GM23338 (cell line): ENCODE data around the gene MFSD11. TPM values are rescaled to one million over a fixed set of nuclear protein-coding genes. Genes with fewer than 3 reads are reported as not detected.

Source experiments
- ATAC-seq: fragments of 200-7000 bp; cut with Tn5 transposase; 3 replicates; pipeline ENCODE4 v1.9.1; 2020
- DNase-seq: peaks from one replicate; pipeline ENCODE4 v3.0.0-alpha.2; 2015; ENCODE audit warnings: low spot score
- H2AFZ ChIP-seq: fragments of 200-600 bp; sonication (generic); 2 replicates; pipeline ENCODE4 v1.8.0; 2016; ENCODE audit warnings: antibody characterized with exemption, mild to moderate bottlenecking, moderate library complexity
- H3F3A ChIP-seq: fragments of 200-600 bp; sonication (generic); replicated peaks from 2 replicates; pipeline ENCODE4 v1.8.0; 2017; ENCODE audit warnings: antibody characterized with exemption, mixed run types, low read depth
- H3K27ac ChIP-seq: fragments of 200-600 bp; sonication (generic); 2 replicates; pipeline ENCODE4 v1.6.1; 2016; ENCODE audit warnings: low read depth
- H3K27me3 ChIP-seq: fragments of 200-600 bp; sonication (generic); 2 replicates; pipeline ENCODE4 v1.8.0; 2016; ENCODE audit warnings: mild to moderate bottlenecking, mixed run types, moderate library complexity; ENCODE audit not compliant: insufficient read depth
- H3K36me3 ChIP-seq: fragments of 200-600 bp; sonication (generic); 2 replicates; pipeline ENCODE4 v1.8.0; 2016; ENCODE audit warnings: mild to moderate bottlenecking; ENCODE audit not compliant: insufficient read depth
- H3K4me1 ChIP-seq: fragments of 200-600 bp; sonication (generic); 2 replicates; pipeline ENCODE4 v1.8.0; 2016; ENCODE audit warnings: mild to moderate bottlenecking, moderate library complexity; ENCODE audit not compliant: insufficient read depth
- H3K4me2 ChIP-seq: fragments of 200-600 bp; sonication (generic); 2 replicates; pipeline ENCODE4 v1.7.1; 2017; ENCODE audit warnings: mixed run types
- H3K4me3 ChIP-seq: fragments of 200-600 bp; sonication (generic); 2 replicates; pipeline ENCODE4 v1.6.1; 2016; ENCODE audit warnings: mixed run types
- H3K79me2 ChIP-seq: fragments of 200-600 bp; sonication (generic); replicated peaks from 2 replicates; pipeline ENCODE4 v1.8.0; 2017; ENCODE audit warnings: mild to moderate bottlenecking; ENCODE audit not compliant: insufficient read depth
- H3K9me2 ChIP-seq: fragments of 200-600 bp; sonication (generic); 2 replicates; pipeline ENCODE4 v1.8.0; 2017; ENCODE audit not compliant: insufficient read depth
- H4K20me1 ChIP-seq: fragments of 200-600 bp; sonication (generic); replicated peaks from 2 replicates; pipeline ENCODE4 v1.8.0; 2017; ENCODE audit warnings: mild to moderate bottlenecking; ENCODE audit not compliant: insufficient read depth
- H3K27ac Mint-ChIP-seq: 2 replicates; pipeline ENCODE4 v1.8.0; 2020; ENCODE audit warnings: inconsistent platforms, mild to moderate bottlenecking, moderate library complexity, mixed read lengths
- H3K27me3 Mint-ChIP-seq: 3 replicates; pipeline ENCODE4 v1.8.0; 2022; ENCODE audit warnings: low read depth, mild to moderate bottlenecking, moderate library complexity, mixed read lengths, inconsistent platforms; ENCODE audit not compliant: insufficient read depth, poor library complexity
- H3K36me3 Mint-ChIP-seq: 3 replicates; pipeline ENCODE4 v1.8.0; 2021; ENCODE audit warnings: low read depth, mild to moderate bottlenecking, inconsistent platforms, moderate library complexity, mixed read lengths
- H3K4me1 Mint-ChIP-seq: 3 replicates; pipeline ENCODE4 v1.8.0; 2020; ENCODE audit warnings: mild to moderate bottlenecking, inconsistent platforms, mixed read lengths
- H3K4me3 Mint-ChIP-seq: 3 replicates; pipeline ENCODE4 v1.8.0; 2021; ENCODE audit warnings: moderate library complexity, mild to moderate bottlenecking, inconsistent platforms, mixed read lengths
- H3K9me3 Mint-ChIP-seq: 3 replicates; pipeline ENCODE4 v1.8.0; 2020; ENCODE audit warnings: moderate library complexity, mild to moderate bottlenecking, inconsistent platforms, mixed read lengths
- CREB1 ChIP-seq: fragments of 250-450 bp; sonication (Bioruptor Pico); IDR thresholded peaks from 2 replicates; pipeline ENCODE4 v1.5.0; 2020; ENCODE audit warnings: low read depth, mild to moderate bottlenecking, moderate library complexity
- EZH2 ChIP-seq: fragments of 200-600 bp; sonication (generic); IDR thresholded peaks from one replicate; pipeline ENCODE4 v1.8.0; 2017; ENCODE audit warnings: antibody characterized with exemption, mild to moderate bottlenecking, low read depth; ENCODE audit not compliant: unreplicated experiment
- EZH2phosphoT487 ChIP-seq: fragments of 200-600 bp; sonication (generic); IDR thresholded peaks from one replicate; pipeline ENCODE4 v1.8.1; 2018; ENCODE audit warnings: antibody characterized with exemption; ENCODE audit not compliant: unreplicated experiment
- POLR2AphosphoS5 ChIP-seq: IDR thresholded peaks from 2 replicates; pipeline ENCODE4 v1.6.1; 2016; ENCODE audit warnings: antibody characterized with exemption, low read depth
- REST ChIP-seq: IDR thresholded peaks from one replicate; pipeline ENCODE4 v1.6.1; 2018; ENCODE audit warnings: antibody characterized with exemption; ENCODE audit not compliant: unreplicated experiment
- ZNF331 ChIP-seq: fragments of 250-450 bp; sonication (Bioruptor Pico); IDR thresholded peaks from 2 replicates; pipeline ENCODE4 v1.5.0; 2020; ENCODE audit warnings: low read depth, mild to moderate bottlenecking, moderate library complexity
- polyA plus RNA-seq: library from polyadenylated mRNA; unstranded; fragments of >200 nt; fragmentation: Nextera tagmentation; extraction: Ambion mirVana; gene quantifications from 2 replicates; pipeline ENCODE4 v1.2.1, GENCODE V29; 2016
- total RNA-seq: library from RNA; depleted of rRNA; stranded (reverse); fragments of >200 nt; shearing (Covaris generic); gene quantifications from 2 replicates; pipeline ENCODE4 v1.2.3, GENCODE V29; 2014
- TF ChIP-seq, protein P1 (sequence below), 2 experiments: fragments of 200-600 bp in 1 of 2; sonication (generic) in 1 of 2; conservative IDR thresholded peaks; 2 replicates each; pipeline versions ENCODE4 v1.5.1 to v1.6.1; 2016 to 2017; ENCODE audit warnings: antibody characterized with exemption in 2 of 2, low read depth in 2 of 2, mild to moderate bottlenecking in 2 of 2, moderate library complexity in 1 of 2

Gene MFSD11
- total and polyA plus RNA-seq, 2 experiments from 2014 or later: 10.2 to 35.3 TPM

DNA sequence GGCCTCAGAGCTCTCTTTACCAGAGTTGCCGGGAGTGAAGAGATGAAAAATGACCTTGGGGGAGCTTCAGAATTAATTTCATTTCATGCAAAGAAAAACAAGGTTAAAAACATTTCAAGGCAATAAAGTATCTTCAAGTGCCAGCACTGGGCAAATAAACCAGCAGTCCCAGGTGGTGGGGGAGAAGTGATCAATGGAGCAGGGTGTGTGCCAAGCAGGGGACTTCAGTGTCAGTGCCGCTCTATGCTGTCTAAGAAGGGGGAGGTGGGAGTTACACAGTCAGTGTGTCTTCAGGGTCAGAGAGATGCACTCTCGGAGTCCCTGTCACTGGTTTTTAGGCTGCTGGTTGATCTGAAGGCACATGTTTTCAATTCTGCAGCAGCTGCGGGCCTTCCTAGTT, 73.0 kb downstream of the MFSD11 start:
- H3K36me3 Mint-ChIP-seq: no peaks in the 10 kb centered on the region
- Histone ChIP-seq H3F3A (no peaks in the 10 kb centered on the region), H3K79me2 (no peaks in the 10 kb centered on the region), H4K20me1 (no peaks in the 10 kb centered on the region), H3K27ac (no peak overlapping the region), H3K4me1 (no peaks in the 10 kb centered on the region), H3K4me3 (no peak overlapping the region), H2AFZ (no peak overlapping the region), H3K36me3 (no peaks in the 10 kb centered on the region), H3K9me2 (no peaks in the 10 kb centered on the region), H3K4me2 (no peak overlapping the region), H3K27me3 (no peaks in the 10 kb centered on the region)
- no peak overlapping the region for H3K27ac Mint-ChIP-seq
- H3K27me3 Mint-ChIP-seq: peaks cover 6% of the 10 kb centered on the region
- ATAC-seq (no peak), DNase-seq (no peak)
- no peaks in the 10 kb centered on the region for H3K4me1 Mint-ChIP-seq
- H3K4me3 Mint-ChIP-seq: no peak overlapping the region
- H3K9me3 Mint-ChIP-seq: peaks cover 5% of the 10 kb centered on the region; the same call in 2 of the 3 replicates
- no peak for TF ChIP-seq REST

DNA sequence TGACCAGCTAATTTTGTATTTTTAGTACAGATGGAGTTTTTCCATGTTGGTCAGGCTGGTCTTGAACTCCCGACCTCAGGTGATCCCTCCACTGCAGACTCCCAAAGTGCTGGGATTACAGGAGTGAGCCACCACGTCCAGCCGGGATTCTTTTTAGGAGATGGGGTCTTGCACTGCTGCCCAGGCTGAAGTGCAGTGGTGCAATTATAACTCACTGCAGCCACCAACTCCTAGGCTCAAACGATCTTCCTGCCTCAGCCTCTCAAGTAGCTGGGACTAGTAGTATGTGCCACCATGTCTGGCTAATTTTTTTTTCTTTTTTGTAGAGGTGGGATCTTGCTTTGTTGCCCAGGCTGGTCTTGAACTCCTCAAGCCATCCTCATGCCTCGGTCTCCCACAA, 73.9 kb downstream of the MFSD11 start:
- Histone ChIP-seq H3K4me3 (no peak overlapping the region), H3K27ac (no peak overlapping the region), H3F3A (no peaks in the 10 kb centered on the region), H3K79me2 (no peaks in the 10 kb centered on the region), H3K27me3 (no peaks in the 10 kb centered on the region), H3K9me2 (no peaks in the 10 kb centered on the region), H3K4me1 (no peaks in the 10 kb centered on the region), H3K36me3 (no peaks in the 10 kb centered on the region), H2AFZ (no peak overlapping the region), H4K20me1 (no peaks in the 10 kb centered on the region), H3K4me2 (no peak overlapping the region)
- Mint-ChIP-seq H3K36me3 (no peaks in the 10 kb centered on the region), H3K4me3 (no peak overlapping the region), H3K9me3 (peaks cover 2% of the 10 kb centered on the region; the same call in 2 of the 3 replicates), H3K4me1 (peaks cover 6% of the 10 kb centered on the region), H3K27ac (no peak overlapping the region), H3K27me3 (peaks cover 10% of the 10 kb centered on the region)
- ATAC-seq (no peak), DNase-seq (no peak)
- TF ChIP-seq, protein P1, sequence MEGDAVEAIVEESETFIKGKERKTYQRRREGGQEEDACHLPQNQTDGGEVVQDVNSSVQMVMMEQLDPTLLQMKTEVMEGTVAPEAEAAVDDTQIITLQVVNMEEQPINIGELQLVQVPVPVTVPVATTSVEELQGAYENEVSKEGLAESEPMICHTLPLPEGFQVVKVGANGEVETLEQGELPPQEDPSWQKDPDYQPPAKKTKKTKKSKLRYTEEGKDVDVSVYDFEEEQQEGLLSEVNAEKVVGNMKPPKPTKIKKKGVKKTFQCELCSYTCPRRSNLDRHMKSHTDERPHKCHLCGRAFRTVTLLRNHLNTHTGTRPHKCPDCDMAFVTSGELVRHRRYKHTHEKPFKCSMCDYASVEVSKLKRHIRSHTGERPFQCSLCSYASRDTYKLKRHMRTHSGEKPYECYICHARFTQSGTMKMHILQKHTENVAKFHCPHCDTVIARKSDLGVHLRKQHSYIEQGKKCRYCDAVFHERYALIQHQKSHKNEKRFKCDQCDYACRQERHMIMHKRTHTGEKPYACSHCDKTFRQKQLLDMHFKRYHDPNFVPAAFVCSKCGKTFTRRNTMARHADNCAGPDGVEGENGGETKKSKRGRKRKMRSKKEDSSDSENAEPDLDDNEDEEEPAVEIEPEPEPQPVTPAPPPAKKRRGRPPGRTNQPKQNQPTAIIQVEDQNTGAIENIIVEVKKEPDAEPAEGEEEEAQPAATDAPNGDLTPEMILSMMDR (conservative IDR thresholded peaks at IDR 0.05; ENCODE audit: low read depth in 2 of 2): no peak
- TF ChIP-seq ZNF331 (CRISPR knock-in tag): no peak
- no peak for TF ChIP-seq CREB1 (CRISPR knock-in tag)
- no peak for TF ChIP-seq POLR2AphosphoS5
- TF ChIP-seq EZH2phosphoT487: no peak
- no peak for TF ChIP-seq REST
- no peak for TF ChIP-seq EZH2
